ENCODE data around the gene TPO.

The TPO gene

DNA sequence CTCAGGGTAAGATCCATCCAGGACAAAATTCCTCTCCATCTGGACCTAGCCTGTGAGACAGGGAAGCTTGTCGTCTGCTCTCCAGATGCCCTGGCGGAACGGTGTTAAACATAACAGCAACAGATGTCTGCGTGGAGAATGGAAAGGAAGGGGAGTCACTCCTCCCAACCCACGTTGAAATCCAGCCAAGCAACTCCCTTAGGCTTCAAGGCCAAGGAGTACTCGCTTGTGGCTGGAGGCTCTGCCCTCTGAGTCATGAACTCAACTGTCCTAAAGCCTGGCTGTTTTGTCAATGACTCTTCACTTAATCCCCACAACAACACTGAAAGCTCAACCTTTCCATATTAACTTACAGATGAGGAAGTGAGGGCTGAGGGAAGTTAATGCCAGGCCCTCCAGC, 42.2 kb downstream of the TPO start:
- Histone ChIP-seq H3K4me1 (no peaks in the 10 kb centered on the region), H3K4me3 (no peak overlapping the region), H3K27ac (no peak overlapping the region), H3K27me3 (peaks cover 0 to 8% of the 10 kb centered on the region in 2 donors), H3K36me3 (no peaks in the 10 kb centered on the region), H3K9me3 (no peaks in the 10 kb centered on the region)
- intact Hi-C loops (cut with DNase I; ENCODE audit: low total_unique reads): no loop called here
- DNase-seq: no peak
- TF ChIP-seq CTCF (IDR thresholded peaks at IDR 0.05): no peak

GRCh38 chr2:1458432-1458831, 45.2 kb downstream of the TPO start:
- DNase-seq: no peak
- Histone ChIP-seq H3K4me3 (no peak overlapping the region), H3K36me3 (no peaks in the 10 kb centered on the region), H3K4me1 (no peaks in the 10 kb centered on the region), H3K27me3 (peaks cover 0 to 17% of the 10 kb centered on the region in 2 donors), H3K9me3 (no peaks in the 10 kb centered on the region), H3K27ac (no peak overlapping the region)
- intact Hi-C loops (cut with DNase I; ENCODE audit: low total_unique reads): no loop called here
- no peak for TF ChIP-seq CTCF (IDR thresholded peaks at IDR 0.05)

GRCh38 chr2:1459727-1460126, 46.5 kb downstream of the TPO start:
- H3K27ac ChIP-seq: no peak overlapping the region
- no peak overlapping the region for H3K4me3 ChIP-seq
- intact Hi-C loops (cut with DNase I; ENCODE audit: low total_unique reads): no loop called here
- no peaks in the 10 kb centered on the region for H3K4me1 ChIP-seq
- no peaks in the 10 kb centered on the region for H3K36me3 ChIP-seq
- DNase-seq: no peak
- H3K9me3 ChIP-seq: no peaks in the 10 kb centered on the region
- peaks cover 0 to 17% of the 10 kb centered on the region in 2 donors for H3K27me3 ChIP-seq
- no peak for TF ChIP-seq CTCF (IDR thresholded peaks at IDR 0.05)

GRCh38 chr2:1460851-1461418, 47.7 kb downstream of the TPO start:
- TF ChIP-seq CTCF (IDR thresholded peaks at IDR 0.05): no peak
- Histone ChIP-seq H3K27me3 (peaks cover 0 to 17% of the 10 kb centered on the region in 2 donors), H3K27ac (no peak overlapping the region), H3K4me1 (no peaks in the 10 kb centered on the region), H3K4me3 (no peak overlapping the region), H3K36me3 (no peaks in the 10 kb centered on the region), H3K9me3 (no peaks in the 10 kb centered on the region)
- no peak for DNase-seq
- intact Hi-C loops (cut with DNase I; ENCODE audit: low total_unique reads): no loop called here

GRCh38 chr2:1461507-1462390, 48.5 kb downstream of the TPO start:
- Histone ChIP-seq H3K27ac (no peak overlapping the region), H3K27me3 (peaks cover 0 to 17% of the 10 kb centered on the region in 2 donors), H3K4me1 (no peaks in the 10 kb centered on the region), H3K9me3 (no peaks in the 10 kb centered on the region), H3K36me3 (no peaks in the 10 kb centered on the region), H3K4me3 (no peak overlapping the region)
- no peak for DNase-seq
- TF ChIP-seq CTCF (IDR thresholded peaks at IDR 0.05): no peak
- intact Hi-C loops (cut with DNase I; ENCODE audit: low total_unique reads): no loop called here
